GM18519 (cell line): ENCODE results near the gene CNTNAP2.
"Not testable (repeated sequence)": the region's sequence is repeated elsewhere in the genome, so short reads cannot be mapped to it uniquely, and the experiment has no call there.

ENCODE experiments used
- ATAC-seq: cut with Tn5 transposase; IDR thresholded peaks from one replicate; pipeline ENCODE4 v1.9.1; 2021; ENCODE audit warnings: mild to moderate bottlenecking, moderate library complexity; ENCODE audit not compliant: unreplicated experiment, low FRiP score

CNTNAP2 gene

GRCh38 chr7:147060070-147060469, 943.5 kb downstream of the CNTNAP2 start:
- ATAC-seq, result no peak

GRCh38 chr7:147062897-147063296, 946.3 kb downstream of the CNTNAP2 start:
- ATAC-seq, result no peak

- ATAC-seq, result no peak
Measured at GRCh38 chr7:147068842-147069241, 952.2 kb downstream of the CNTNAP2 start.

GRCh38 chr7:147069771-147070170, 953.2 kb downstream of the CNTNAP2 start:
- ATAC-seq, result no peak

- ATAC-seq, result no peak
Measured at GRCh38 chr7:147070886-147071285, 954.3 kb downstream of the CNTNAP2 start.

GRCh38 chr7:147071536-147071935, 954.9 kb downstream of the CNTNAP2 start:
- ATAC-seq, result no peak

- ATAC-seq, result no peak
Measured at GRCh38 chr7:147078312-147078711, 961.7 kb downstream of the CNTNAP2 start.

- no peak for ATAC-seq
Measured at GRCh38 chr7:147079083-147079482, 962.5 kb downstream of the CNTNAP2 start.

GRCh38 chr7:147079921-147080420, 963.4 kb downstream of the CNTNAP2 start:
- no peak for ATAC-seq

- ATAC-seq, result no peak
Measured at GRCh38 chr7:147081117-147081516, 964.5 kb downstream of the CNTNAP2 start.

- ATAC-seq, result no peak
Measured at GRCh38 chr7:147089051-147089461, 972.5 kb downstream of the CNTNAP2 start.

- ATAC-seq, result no peak
Measured at GRCh38 chr7:147089608-147090007, 973.0 kb downstream of the CNTNAP2 start.

- no peak for ATAC-seq
Measured at GRCh38 chr7:147096629-147097028, 980.0 kb downstream of the CNTNAP2 start.

- no peak for ATAC-seq
Measured at GRCh38 chr7:147103224-147103623, 986.6 kb downstream of the CNTNAP2 start.

GRCh38 chr7:147106746-147107145, 990.1 kb downstream of the CNTNAP2 start:
- no peak for ATAC-seq

- ATAC-seq, result not testable (repeated sequence)
Measured at GRCh38 chr7:147114525-147114924, 997.9 kb downstream of the CNTNAP2 start.

- ATAC-seq, result no peak
Measured at GRCh38 chr7:147136352-147136751, 1019.8 kb downstream of the CNTNAP2 start.

- ATAC-seq, result no peak
Measured at GRCh38 chr7:147145194-147145593, 1028.6 kb downstream of the CNTNAP2 start.

GRCh38 chr7:147146169-147146568, 1029.6 kb downstream of the CNTNAP2 start:
- no peak for ATAC-seq

- no peak for ATAC-seq
Measured at GRCh38 chr7:147151661-147152060, 1035.1 kb downstream of the CNTNAP2 start.

GRCh38 chr7:147153571-147153970, 1037.0 kb downstream of the CNTNAP2 start:
- no peak for ATAC-seq

- no peak for ATAC-seq
Measured at GRCh38 chr7:147161405-147161804, 1044.8 kb downstream of the CNTNAP2 start.
